Prostate gland (tissue), 2 donors: Measurements from ENCODE around the gene RUSC1. TPM values are rescaled to one million over a fixed set of nuclear protein-coding genes. Genes with fewer than 3 reads are reported as not detected.

Experiments
- DNase-seq: peaks from one replicate; pipeline ENCODE4 v3.0.0-alpha.2; 2019; ENCODE audit warnings: low spot score
- H3K27ac ChIP-seq, 2 donors: fragments of 200-600 bp; sonication (generic); 2 replicates each; pipeline ENCODE4 v1.5.1; 2017 to 2019
- H3K27me3 ChIP-seq: fragments of 200-600 bp; sonication (generic); replicated peaks from 2 replicates; pipeline ENCODE4 v1.5.1; 2019; ENCODE audit not compliant: insufficient read depth
- H3K36me3 ChIP-seq, 2 donors: fragments of 200-600 bp; sonication (generic); 1 replicate in 1 of 2; 2 replicates in 1 of 2; pipeline versions ENCODE4 v1.5.1 to v1.8.1; 2017 to 2019
- H3K4me1 ChIP-seq: fragments of 200-600 bp; sonication (generic); replicated peaks from 2 replicates; pipeline ENCODE4 v1.5.1; 2019
- H3K4me3 ChIP-seq, 2 donors: fragments of 200-600 bp; sonication (generic); 2 replicates each; pipeline ENCODE4 v1.5.1; 2017 to 2019
- H3K9me3 ChIP-seq: fragments of 200-600 bp; sonication (generic); 2 replicates; pipeline ENCODE4 v1.5.1; 2017
- CTCF ChIP-seq, 4 experiments: fragments of 200-600 bp in 2 of 4; fragments of 450-650 bp in 2 of 4; sonication (generic) in 2 of 4; IDR thresholded peaks; 1 replicate in 3 of 4; 2 replicates in 1 of 4; pipeline ENCODE4 v1.5.1; 2016 to 2019; ENCODE audit warnings: antibody characterized with exemption in 4 of 4, mild to moderate bottlenecking in 2 of 4, moderate library complexity in 2 of 4
- POLR2A ChIP-seq: fragments of 450-650 bp; IDR thresholded peaks from one replicate; pipeline ENCODE4 v1.6.1; 2016; ENCODE audit warnings: antibody characterized with exemption, mild to moderate bottlenecking
- POLR2AphosphoS5 ChIP-seq: sonication (generic); formaldehyde crosslinking; IDR thresholded peaks from one replicate; pipeline ENCODE4 v1.6.1; 2017; ENCODE audit warnings: antibody characterized with exemption
- WGBS: methylation state at CpG from one replicate; pipeline ENCODE4 v1.1.5; 2018; 5-methylcytosine and 5-hydroxymethylcytosine counted together
- intact Hi-C: fragments of 100-400 bp; cut with DNase I; formaldehyde crosslinking; loops from one replicate; pipeline ENCODE4 v1.14.2; 2022
- total RNA-seq, 2 donors: library from RNA; depleted of rRNA; stranded (reverse); fragments of >200 nt; gene quantifications; one replicate each; pipeline ENCODE4 v1.1.0, GENCODE V29; 2016

Gene RUSC1
- total RNA-seq, 2 donors from 2014 or later, result 34.0 to 35.1 TPM

- peaks cover 5% of the 10 kb centered on the region for H3K27me3 ChIP-seq
- 77% methylated on average over 7 of the region's 7 CpGs for WGBS
- H3K36me3 ChIP-seq, result no peaks in the 10 kb centered on the region
- no peaks in the 10 kb centered on the region for H3K9me3 ChIP-seq
- H3K27ac ChIP-seq, result no peak overlapping the region
- intact Hi-C loops, result no loop called here
- H3K4me3 ChIP-seq, result no peak overlapping the region
- no peak for DNase-seq
- TF ChIP-seq POLR2A (no peak), CTCF (IDR thresholded peaks at IDR 0.05) (no peak), POLR2AphosphoS5 (no peak)
- no peaks in the 10 kb centered on the region for H3K4me1 ChIP-seq
Measured at GRCh38 chr1:155295942-155296267, 24.8 kb upstream of the RUSC1 start.

- 90% methylated on average over 3 of the region's 3 CpGs for WGBS
Measured at GRCh38 chr1:155296661-155297060, 24.0 kb upstream of the RUSC1 start.

GRCh38 chr1:155297384-155297783 is 23.3 kb upstream of the RUSC1 start:
- DNase-seq, result no peak
- Histone ChIP-seq H3K27ac (no peak overlapping the region), H3K4me1 (no peaks in the 10 kb centered on the region), H3K27me3 (peaks cover 5% of the 10 kb centered on the region), H3K4me3 (no peak overlapping the region), H3K9me3 (no peaks in the 10 kb centered on the region), H3K36me3 (no peaks in the 10 kb centered on the region)
- intact Hi-C loops, result no loop called here
- 72% methylated on average over 7 of the region's 7 CpGs for WGBS
- TF ChIP-seq POLR2A (no peak), CTCF (IDR thresholded peaks at IDR 0.05) (no peak), POLR2AphosphoS5 (no peak)

More at GRCh38 chr1:155296661-155297060, 24.0 kb upstream of the RUSC1 start:
- no peak for DNase-seq
- Histone ChIP-seq H3K9me3 (no peaks in the 10 kb centered on the region), H3K36me3 (no peaks in the 10 kb centered on the region), H3K27me3 (peaks cover 5% of the 10 kb centered on the region), H3K4me3 (no peak overlapping the region), H3K4me1 (no peaks in the 10 kb centered on the region), H3K27ac (no peak overlapping the region)
- intact Hi-C loops, result no loop called here
- TF ChIP-seq POLR2A (no peak), POLR2AphosphoS5 (no peak), CTCF (IDR thresholded peaks at IDR 0.05) (no peak)

- WGBS, result 92% methylated on average over 6 of the region's 8 CpGs
- no peak overlapping the region for H3K27ac ChIP-seq
Measured at GRCh38 chr1:155300024-155300423, 20.7 kb upstream of the RUSC1 start.

More at GRCh38 chr1:155300024-155300423, 20.7 kb upstream of the RUSC1 start:
- DNase-seq, result no peak
- no peaks in the 10 kb centered on the region for H3K9me3 ChIP-seq
- no peaks in the 10 kb centered on the region for H3K36me3 ChIP-seq
- no peaks in the 10 kb centered on the region for H3K4me1 ChIP-seq
- intact Hi-C loops, result no loop called here
- no peak overlapping the region for H3K4me3 ChIP-seq
- TF ChIP-seq POLR2A (no peak), POLR2AphosphoS5 (no peak), CTCF (IDR thresholded peaks at IDR 0.05) (no peak)
- peaks cover 5% of the 10 kb centered on the region for H3K27me3 ChIP-seq
